CD4-positive, alpha-beta T cell treated with Interleukin-4 for 4 hours (primary cell): Measurements from ENCODE around the gene TM9SF2.
"Not testable (repeated sequence)": the region's sequence is repeated elsewhere in the genome, so short reads cannot be mapped to it uniquely, and the experiment has no call there.

Experiments
- DNase-seq: peaks from one replicate; pipeline ENCODE4 v3.0.0-alpha.2; 2020

TM9SF2 gene

GRCh38 chr13:99540530-99540929 lies 39.3 kb downstream of the TM9SF2 start:
- DNase-seq, result peak; percentile 9

- DNase-seq, result peak; percentile 50
Measured at GRCh38 chr13:99542788-99543406, 41.6 kb downstream of the TM9SF2 start.

GRCh38 chr13:99545361-99545760 lies 44.1 kb downstream of the TM9SF2 start:
- no peak for DNase-seq

GRCh38 chr13:99545979-99546378 lies 44.7 kb downstream of the TM9SF2 start:
- no peak for DNase-seq

- DNase-seq, result no peak
Measured at GRCh38 chr13:99546878-99547277, 45.6 kb downstream of the TM9SF2 start.

GRCh38 chr13:99548448-99548847 lies 47.2 kb downstream of the TM9SF2 start:
- DNase-seq, result peak; percentile 7

GRCh38 chr13:99553033-99553432 lies 51.8 kb downstream of the TM9SF2 start:
- no peak for DNase-seq

- no peak for DNase-seq
Measured at GRCh38 chr13:99555149-99555548, 53.9 kb downstream of the TM9SF2 start.

GRCh38 chr13:99556867-99557443 lies 55.7 kb downstream of the TM9SF2 start:
- no peak for DNase-seq

- DNase-seq, result no peak
Measured at GRCh38 chr13:99558570-99559180, 57.4 kb downstream of the TM9SF2 start.

GRCh38 chr13:99559560-99559959 lies 58.3 kb downstream of the TM9SF2 start:
- no peak for DNase-seq

GRCh38 chr13:99563404-99563803 lies 62.1 kb downstream of the TM9SF2 start:
- DNase-seq, result no peak

GRCh38 chr13:99564386-99564785 lies 63.1 kb downstream of the TM9SF2 start:
- no peak for DNase-seq

- no peak for DNase-seq
Measured at GRCh38 chr13:99565478-99566124, 64.3 kb downstream of the TM9SF2 start.

- DNase-seq, result no peak
Measured at GRCh38 chr13:99566125-99567083, 65.1 kb downstream of the TM9SF2 start.

GRCh38 chr13:99568901-99569300 lies 67.6 kb downstream of the TM9SF2 start:
- DNase-seq, result not testable (repeated sequence)

GRCh38 chr13:99572131-99572530 lies 70.9 kb downstream of the TM9SF2 start:
- DNase-seq, result no peak

GRCh38 chr13:99572921-99573320 lies 71.6 kb downstream of the TM9SF2 start:
- no peak for DNase-seq

GRCh38 chr13:99575376-99576120 lies 74.3 kb downstream of the TM9SF2 start:
- DNase-seq, result no peak

- peak; percentile 10 for DNase-seq
Measured at GRCh38 chr13:99577934-99578917, 77.0 kb downstream of the TM9SF2 start.
